Measurements from ENCODE around the gene WDR7.

WDR7 gene

DNA sequence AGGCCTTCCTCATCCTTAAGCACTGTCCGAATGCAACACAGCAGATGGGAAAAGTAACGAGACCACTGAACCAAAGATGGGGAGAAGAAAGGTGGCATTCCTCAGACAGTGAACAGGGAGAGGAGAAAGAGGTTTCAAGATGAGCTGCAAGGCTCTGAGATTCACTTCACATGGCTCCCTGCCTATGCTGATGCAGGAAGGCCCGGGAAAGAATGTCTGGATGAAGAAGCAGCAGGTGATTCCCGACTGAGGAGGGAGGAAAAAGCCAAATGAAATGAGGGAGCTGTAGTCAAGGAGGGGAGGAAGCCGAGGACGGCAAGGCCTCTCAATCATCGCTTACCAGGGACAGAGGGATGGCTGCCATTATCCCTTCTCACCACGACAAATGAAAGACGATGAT is 397.2 kb downstream of the WDR7 start:
- H3K4me3 ChIP-seq (ENCODE audit: low read depth, low read length) = no peak overlapping the region

DNA sequence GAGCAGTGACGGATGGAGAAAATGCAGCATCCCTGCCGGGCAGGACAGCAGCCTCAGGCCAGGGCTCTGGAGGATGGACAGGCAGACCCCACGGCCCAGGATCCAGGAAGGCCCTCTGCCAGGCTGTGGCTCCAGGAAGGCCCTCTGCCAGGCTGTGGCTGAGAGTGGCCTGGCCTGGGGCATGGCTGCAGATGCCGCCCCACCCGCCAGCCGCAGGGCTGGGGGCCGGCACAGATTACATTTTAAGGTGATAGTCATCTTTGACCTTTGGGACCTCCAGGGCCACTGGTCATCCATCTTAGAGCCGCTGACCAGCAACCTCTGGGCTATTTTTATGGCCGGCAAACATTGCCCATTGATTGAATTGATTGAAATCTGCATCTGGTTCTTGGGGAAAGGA is 397.7 kb downstream of the WDR7 start:
- no peak overlapping the region for H3K4me3 ChIP-seq (ENCODE audit: low read depth, low read length)
- TF ChIP-seq, protein P1, sequence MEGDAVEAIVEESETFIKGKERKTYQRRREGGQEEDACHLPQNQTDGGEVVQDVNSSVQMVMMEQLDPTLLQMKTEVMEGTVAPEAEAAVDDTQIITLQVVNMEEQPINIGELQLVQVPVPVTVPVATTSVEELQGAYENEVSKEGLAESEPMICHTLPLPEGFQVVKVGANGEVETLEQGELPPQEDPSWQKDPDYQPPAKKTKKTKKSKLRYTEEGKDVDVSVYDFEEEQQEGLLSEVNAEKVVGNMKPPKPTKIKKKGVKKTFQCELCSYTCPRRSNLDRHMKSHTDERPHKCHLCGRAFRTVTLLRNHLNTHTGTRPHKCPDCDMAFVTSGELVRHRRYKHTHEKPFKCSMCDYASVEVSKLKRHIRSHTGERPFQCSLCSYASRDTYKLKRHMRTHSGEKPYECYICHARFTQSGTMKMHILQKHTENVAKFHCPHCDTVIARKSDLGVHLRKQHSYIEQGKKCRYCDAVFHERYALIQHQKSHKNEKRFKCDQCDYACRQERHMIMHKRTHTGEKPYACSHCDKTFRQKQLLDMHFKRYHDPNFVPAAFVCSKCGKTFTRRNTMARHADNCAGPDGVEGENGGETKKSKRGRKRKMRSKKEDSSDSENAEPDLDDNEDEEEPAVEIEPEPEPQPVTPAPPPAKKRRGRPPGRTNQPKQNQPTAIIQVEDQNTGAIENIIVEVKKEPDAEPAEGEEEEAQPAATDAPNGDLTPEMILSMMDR (IDR thresholded peaks at IDR 0.05; ENCODE audit: borderline replicate concordance, insufficient read depth, low read depth, low read length) = no peak

More for the DNA sequence above, 397.2 kb downstream of the WDR7 start:
- TF ChIP-seq, protein P1 (IDR thresholded peaks at IDR 0.05; ENCODE audit: borderline replicate concordance, insufficient read depth, low read depth, low read length) = no peak

DNA sequence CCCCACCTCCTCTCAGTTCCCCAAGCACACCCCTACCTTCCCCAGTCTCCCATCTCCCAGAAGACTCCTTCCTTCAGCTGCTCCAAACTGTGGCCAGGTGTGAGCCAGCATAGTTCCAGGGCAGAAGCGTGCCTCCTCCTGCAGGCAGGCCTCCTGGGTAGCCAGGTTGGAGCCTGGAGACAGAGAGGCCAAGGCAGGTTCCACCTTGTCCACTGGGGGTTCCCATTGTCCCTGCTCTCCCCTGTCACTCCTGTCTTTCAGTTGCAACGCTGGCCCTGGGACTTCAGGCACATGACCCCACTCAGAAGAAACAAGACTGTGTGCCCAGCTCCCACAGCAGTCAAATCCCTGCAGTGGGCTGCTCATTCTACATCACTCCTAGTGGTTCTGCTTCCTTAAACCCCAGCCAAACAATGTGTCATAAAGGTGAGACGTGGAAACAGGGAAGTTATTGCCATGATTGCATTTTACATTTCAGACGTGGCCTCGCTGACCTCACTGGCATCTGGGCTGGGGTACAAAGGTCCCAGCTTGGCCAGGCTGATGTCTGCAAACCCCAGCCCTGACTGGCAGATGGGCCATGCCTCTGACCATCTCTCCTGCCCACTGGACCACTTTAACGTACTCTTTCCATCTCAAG is 399.3 kb downstream of the WDR7 start:
- no peak overlapping the region for H3K4me3 ChIP-seq (ENCODE audit: low read depth, low read length)
- TF ChIP-seq, protein P1 (IDR thresholded peaks at IDR 0.05; ENCODE audit: borderline replicate concordance, insufficient read depth, low read depth, low read length) = no peak

DNA sequence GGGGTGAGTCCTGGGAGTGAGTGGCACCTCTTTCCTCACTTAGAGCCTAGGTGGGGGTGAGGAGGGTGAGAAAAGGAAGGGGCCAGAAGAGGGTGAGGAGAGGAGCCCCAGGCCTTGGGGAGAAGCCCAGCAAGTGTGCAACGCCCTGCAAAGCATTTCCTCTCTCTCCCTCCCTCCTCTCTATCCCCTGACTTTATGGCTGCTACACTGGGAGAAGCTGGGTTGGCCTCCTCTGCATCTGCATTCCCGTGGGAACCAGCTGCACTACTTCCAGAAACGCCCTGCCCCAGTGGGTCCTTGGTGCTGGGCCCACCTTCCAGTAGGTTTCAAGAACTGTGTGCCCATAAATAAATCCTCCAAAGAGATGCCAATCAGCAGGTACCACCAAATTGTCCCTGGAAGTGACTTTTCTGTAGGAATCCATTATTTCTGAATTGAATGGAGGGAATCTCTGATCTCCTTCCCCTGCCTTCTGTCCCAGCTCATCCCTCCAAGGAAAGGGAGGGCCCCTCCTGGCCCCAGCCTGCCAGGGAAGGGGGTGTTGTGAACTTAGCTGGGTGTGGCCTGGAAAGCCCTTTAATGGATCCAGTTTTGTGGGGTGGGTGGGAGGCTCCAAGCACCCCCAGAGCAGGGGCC is 400.0 kb downstream of the WDR7 start:
- no peak overlapping the region for H3K4me3 ChIP-seq (ENCODE audit: low read depth, low read length)
- TF ChIP-seq, protein P1 (IDR thresholded peaks at IDR 0.05; ENCODE audit: borderline replicate concordance, insufficient read depth, low read depth, low read length) = no peak

DNA sequence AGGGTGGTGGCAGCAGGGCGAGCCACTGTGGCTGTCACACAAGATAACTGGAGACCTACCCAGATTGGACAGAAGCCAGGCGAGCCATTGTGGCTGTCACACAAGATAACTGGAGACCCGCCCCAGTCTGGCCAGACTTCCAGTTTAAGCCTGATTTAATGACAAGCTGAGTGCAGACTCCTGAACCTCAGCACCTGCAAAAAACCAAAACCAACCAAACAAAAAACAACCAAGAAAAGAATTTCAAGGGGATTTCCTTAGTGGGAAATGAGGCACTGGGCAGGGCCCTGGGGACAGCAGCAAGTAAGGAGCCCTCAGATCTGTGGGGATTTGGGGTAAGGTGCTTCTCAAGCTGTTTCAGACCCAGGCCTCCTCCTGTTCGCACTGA is 400.5 kb downstream of the WDR7 start:
- H3K4me3 ChIP-seq (ENCODE audit: low read depth, low read length) = no peak overlapping the region
- TF ChIP-seq, protein P1 (IDR thresholded peaks at IDR 0.05; ENCODE audit: borderline replicate concordance, insufficient read depth, low read depth, low read length) = no peak

DNA sequence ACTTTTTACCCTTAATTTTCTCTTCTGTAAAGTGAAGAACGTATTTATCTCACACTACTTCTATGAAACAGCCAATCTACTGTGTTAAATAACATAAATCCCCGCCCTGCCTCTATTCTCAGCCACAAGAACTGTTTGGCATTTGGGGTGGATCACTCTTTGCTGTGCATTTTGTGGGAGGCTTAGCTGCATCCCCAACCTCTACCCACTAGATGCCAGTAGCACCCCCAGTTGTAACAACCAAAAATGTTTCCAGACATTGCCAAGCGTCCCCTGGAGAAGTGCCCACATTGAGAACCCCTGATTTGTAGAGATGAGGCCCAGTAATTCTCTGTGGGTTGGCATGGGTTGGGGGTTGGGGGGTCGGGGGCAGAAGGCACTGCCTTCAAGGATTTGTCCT is 401.0 kb downstream of the WDR7 start:
- no peak overlapping the region for H3K4me3 ChIP-seq (ENCODE audit: low read depth, low read length)
- TF ChIP-seq, protein P1 (IDR thresholded peaks at IDR 0.05; ENCODE audit: borderline replicate concordance, insufficient read depth, low read depth, low read length) = peak; percentile 50; the same call in 1 of the 2 replicates

DNA sequence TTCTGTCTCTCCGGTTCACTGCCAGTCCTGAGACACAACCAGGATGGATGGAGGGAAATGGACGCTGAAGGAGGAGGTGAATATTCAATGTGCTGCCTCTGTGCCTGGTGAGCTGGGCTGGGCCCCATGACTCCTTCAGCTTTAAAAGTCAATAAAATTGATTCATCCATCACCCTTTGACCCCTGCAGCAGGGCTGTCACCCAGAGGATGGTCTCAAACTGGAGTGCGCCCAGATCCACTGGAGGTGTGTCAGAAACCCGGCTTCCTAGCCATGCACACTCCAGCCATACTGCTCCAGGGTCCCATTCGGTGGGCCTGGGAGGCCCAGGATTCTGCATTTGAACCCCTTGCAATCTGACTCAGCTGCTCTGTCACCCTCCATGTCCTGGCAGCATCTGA is 401.6 kb downstream of the WDR7 start:
- no peak overlapping the region for H3K4me3 ChIP-seq (ENCODE audit: low read depth, low read length)
- TF ChIP-seq, protein P1 (IDR thresholded peaks at IDR 0.05; ENCODE audit: borderline replicate concordance, insufficient read depth, low read depth, low read length) = no peak

Data from GM12875 (cell line).